Testis (tissue), 3 donors: ENCODE data around the gene TNRC6C. TPM values are rescaled to one million over a fixed set of nuclear protein-coding genes. Genes with fewer than 3 reads are reported as not detected.

ENCODE experiments used
- DNase-seq: peaks from one replicate; pipeline ENCODE4 v3.0.0-alpha.2; 2019
- H3K27ac ChIP-seq, 2 donors: fragments of 200-600 bp; sonication (generic); one replicate each; pipeline ENCODE4 v1.5.1; 2019
- H3K27me3 ChIP-seq: fragments of 200-600 bp; sonication (generic); one replicate; pipeline ENCODE4 v1.5.1; 2019
- H3K36me3 ChIP-seq: fragments of 200-600 bp; sonication (generic); one replicate; pipeline ENCODE4 v1.5.1; 2017; ENCODE audit warnings: low read depth; ENCODE audit errors: missing control alignments
- H3K4me1 ChIP-seq: fragments of 200-600 bp; sonication (generic); one replicate; pipeline ENCODE4 v1.5.1; 2019
- H3K4me3 ChIP-seq, 2 donors: fragments of 200-600 bp; sonication (generic); one replicate each; pipeline ENCODE4 v1.5.1; 2017 to 2019
- H3K9me3 ChIP-seq: fragments of 200-600 bp; sonication (generic); one replicate; pipeline ENCODE4 v1.5.1; 2017
- CTCF ChIP-seq, 3 experiments: fragments of 450-650 bp in 2 of 3; fragments of 200-600 bp in 1 of 3; sonication (generic) in 1 of 3; IDR thresholded peaks; one replicate each; pipeline ENCODE4 v1.5.1; 2016 to 2019; ENCODE audit warnings: antibody characterized with exemption in 3 of 3, mild to moderate bottlenecking in 2 of 3, moderate library complexity in 1 of 3
- POLR2A ChIP-seq: fragments of 450-650 bp; IDR thresholded peaks from one replicate; pipeline ENCODE4 v1.6.1; 2017; ENCODE audit warnings: antibody characterized with exemption, mild to moderate bottlenecking, moderate library complexity
- WGBS, 2 donors: methylation state at CpG; one replicate each; pipeline ENCODE4 v1.1.5; 2018; 5-methylcytosine and 5-hydroxymethylcytosine counted together
- intact Hi-C: fragments of 100-400 bp; cut with DNase I; formaldehyde crosslinking; loops from one replicate; pipeline ENCODE4 v1.15.1; 2023; ENCODE audit warnings: low total_unique reads
- polyA plus RNA-seq: library from polyadenylated mRNA; stranded (reverse); fragments of 350-450 nt; fragmentation: Illumina TruSeq; extraction: RNeasy Lipid Tissue Mini Kit (QIAGEN cat#74804); gene quantifications from one replicate; pipeline ENCODE4 v1.2.3, GENCODE V29; 2014; ENCODE audit warnings: low read depth, low replicate concordance; ENCODE audit not compliant: insufficient read depth
- total RNA-seq, 2 donors: library from RNA; depleted of rRNA; stranded (reverse); fragments of >200 nt; gene quantifications; one replicate each; pipeline ENCODE4 v1.2.3, GENCODE V29; 2016

Gene TNRC6C
- total and polyA plus RNA-seq, 3 donors from 2014 or later = 26.2 to 35.6 (median 27.4) TPM

DNA sequence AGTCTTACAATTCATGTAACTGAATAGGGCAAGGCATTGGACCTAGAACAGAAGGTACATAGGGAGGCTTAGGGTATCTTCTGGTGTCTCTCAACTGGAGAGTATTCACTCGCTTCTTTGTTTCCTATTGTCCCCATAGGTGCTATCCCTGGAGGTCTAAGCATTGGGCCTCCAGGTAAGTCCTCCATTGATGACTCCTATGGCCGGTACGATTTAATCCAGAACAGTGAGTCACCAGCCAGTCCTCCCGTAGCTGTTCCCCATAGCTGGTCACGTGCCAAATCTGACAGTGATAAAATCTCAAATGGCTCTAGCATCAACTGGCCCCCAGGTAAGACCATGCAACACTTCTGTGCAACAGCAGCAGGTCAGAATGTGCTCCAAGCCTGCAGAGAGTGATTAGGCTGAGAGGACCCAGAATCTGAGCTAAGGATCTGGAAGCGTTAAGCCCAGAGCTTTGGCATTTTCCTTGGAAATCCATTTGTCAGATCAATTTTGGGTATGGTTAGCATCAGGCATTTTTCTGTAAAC, 134.4 kb downstream of the TNRC6C start:
- Histone ChIP-seq H3K9me3 (no peaks in the 10 kb centered on the region), H3K36me3 (no peaks in the 10 kb centered on the region), H3K27me3 (no peaks in the 10 kb centered on the region), H3K4me3 (no peak overlapping the region), H3K27ac (no peak overlapping the region), H3K4me1 (peaks cover 7% of the 10 kb centered on the region)
- TF ChIP-seq POLR2A (no peak), CTCF (IDR thresholded peaks at IDR 0.05) (no peak)
- DNase-seq = no peak
- intact Hi-C loops = no loop called here
- 92 to 93% methylated on average over 5 to 6 of the region's 6 CpGs for WGBS, 2 donors

DNA sequence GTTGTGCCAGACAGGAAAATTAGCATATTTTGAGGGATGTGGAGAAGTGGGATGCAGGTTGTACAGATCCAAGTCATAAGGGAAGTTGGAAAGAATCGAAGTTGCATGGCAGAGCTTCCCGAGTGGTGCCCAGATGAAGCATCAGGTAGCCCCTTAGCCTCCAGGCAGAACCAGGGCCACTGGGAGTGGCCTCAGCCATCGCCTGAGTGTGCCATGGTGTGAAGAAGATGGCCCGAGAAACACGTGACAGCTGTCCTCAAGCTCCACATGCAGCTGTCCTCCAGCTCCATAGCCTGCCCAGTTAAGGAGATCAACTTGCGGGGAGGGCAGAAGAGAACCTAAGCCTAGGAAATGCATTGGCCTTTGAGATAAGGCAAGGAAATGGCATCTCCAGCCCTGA, 136.5 kb downstream of the TNRC6C start:
- 92 to 96% methylated on average over 6 of the region's 6 CpGs for WGBS, 2 donors
- intact Hi-C loops = no loop called here
- Histone ChIP-seq H3K9me3 (no peaks in the 10 kb centered on the region), H3K4me3 (no peak overlapping the region), H3K27me3 (no peaks in the 10 kb centered on the region), H3K4me1 (no peaks in the 10 kb centered on the region), H3K36me3 (no peaks in the 10 kb centered on the region), H3K27ac (no peak overlapping the region)
- no peak for DNase-seq
- no peak for TF ChIP-seq POLR2A
- no peak for TF ChIP-seq CTCF (IDR thresholded peaks at IDR 0.05)

- H3K9me3 ChIP-seq = no peaks in the 10 kb centered on the region
- intact Hi-C loops = no loop called here
- H3K27ac ChIP-seq = no peak overlapping the region
- H3K27me3 ChIP-seq = no peaks in the 10 kb centered on the region
- H3K36me3 ChIP-seq = no peaks in the 10 kb centered on the region
- H3K4me1 ChIP-seq = no peaks in the 10 kb centered on the region
- no peak for DNase-seq
- TF ChIP-seq CTCF (IDR thresholded peaks at IDR 0.05) (no peak), POLR2A (no peak)
- H3K4me3 ChIP-seq = no peak overlapping the region
- 92 to 94% methylated on average over 9 of the region's 9 CpGs for WGBS, 2 donors
Observed at GRCh38 chr17:78096093-78096492, 137.6 kb downstream of the TNRC6C start.

GRCh38 chr17:78101112-78101511, 142.6 kb downstream of the TNRC6C start:
- no peak for DNase-seq
- intact Hi-C loops = no loop called here
- Histone ChIP-seq H3K9me3 (no peaks in the 10 kb centered on the region), H3K36me3 (no peaks in the 10 kb centered on the region), H3K27me3 (no peaks in the 10 kb centered on the region), H3K27ac (no peak overlapping the region), H3K4me1 (no peaks in the 10 kb centered on the region), H3K4me3 (no peak overlapping the region)
- TF ChIP-seq CTCF (IDR thresholded peaks at IDR 0.05) (no peak), POLR2A (no peak)
- WGBS, 2 donors = 92 to 97% methylated on average over 5 of the region's 5 CpGs

GRCh38 chr17:78101542-78101941, 143.0 kb downstream of the TNRC6C start:
- no peak overlapping the region for H3K4me3 ChIP-seq
- H3K36me3 ChIP-seq = no peaks in the 10 kb centered on the region
- no peak for TF ChIP-seq POLR2A
- TF ChIP-seq CTCF (IDR thresholded peaks at IDR 0.05) = no peak
- no peaks in the 10 kb centered on the region for H3K27me3 ChIP-seq
- DNase-seq = no peak
- intact Hi-C loops = no loop called here
- H3K27ac ChIP-seq = no peak overlapping the region
- WGBS, 2 donors = 88 to 96% methylated on average over 10 of the region's 10 CpGs
- no peaks in the 10 kb centered on the region for H3K9me3 ChIP-seq
- H3K4me1 ChIP-seq = no peaks in the 10 kb centered on the region
